BLaER1 treated with 17β-estradiol and CSF1 and Interleukin-3, amounts not matched to agents 10 nM and 100 nM (cell line): ENCODE results near the gene OR2T3.
"Not testable (repeated sequence)": the region's sequence is repeated elsewhere in the genome, so short reads cannot be mapped to it uniquely, and the experiment has no call there.

Experiments
- H3K27ac ChIP-seq, 11 experiments: shearing (Covaris generic); formaldehyde crosslinking; 2 replicates each; pipeline ENCODE4 v1.8.1; 2022
- H3K27me3 ChIP-seq, 11 experiments: shearing (Covaris generic); formaldehyde crosslinking; 2 replicates each; pipeline ENCODE4 v1.8.1; 2022
- H3K36me3 ChIP-seq, 11 experiments: shearing (Covaris generic); formaldehyde crosslinking; 2 replicates each; pipeline ENCODE4 v1.8.1; 2022
- H3K4me1 ChIP-seq, 10 experiments: shearing (Covaris generic); formaldehyde crosslinking; 2 replicates each; pipeline ENCODE4 v1.8.1; 2022
- H3K4me2 ChIP-seq, 11 experiments: shearing (Covaris generic); formaldehyde crosslinking; 2 replicates each; pipeline ENCODE4 v1.8.1; 2022
- H3K4me3 ChIP-seq, 10 experiments: shearing (Covaris generic); formaldehyde crosslinking; 2 replicates each; pipeline ENCODE4 v1.8.1; 2022
- H3K9ac ChIP-seq, 11 experiments: shearing (Covaris generic); formaldehyde crosslinking; 2 replicates each; pipeline ENCODE4 v1.8.1; 2022
- H3K9me3 ChIP-seq, 11 experiments: shearing (Covaris generic); formaldehyde crosslinking; replicated peaks in 1 of 11; 2 replicates each; pipeline ENCODE4 v1.8.1; 2022
- H4K20me1 ChIP-seq, 11 experiments: shearing (Covaris generic); formaldehyde crosslinking; 2 replicates each; pipeline ENCODE4 v1.8.1; 2022

The OR2T3 gene, protein sequence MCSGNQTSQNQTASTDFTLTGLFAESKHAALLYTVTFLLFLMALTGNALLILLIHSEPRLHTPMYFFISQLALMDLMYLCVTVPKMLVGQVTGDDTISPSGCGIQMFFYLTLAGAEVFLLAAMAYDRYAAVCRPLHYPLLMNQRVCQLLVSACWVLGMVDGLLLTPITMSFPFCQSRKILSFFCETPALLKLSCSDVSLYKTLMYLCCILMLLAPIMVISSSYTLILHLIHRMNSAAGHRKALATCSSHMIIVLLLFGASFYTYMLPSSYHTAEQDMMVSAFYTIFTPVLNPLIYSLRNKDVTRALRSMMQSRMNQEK

DNA sequence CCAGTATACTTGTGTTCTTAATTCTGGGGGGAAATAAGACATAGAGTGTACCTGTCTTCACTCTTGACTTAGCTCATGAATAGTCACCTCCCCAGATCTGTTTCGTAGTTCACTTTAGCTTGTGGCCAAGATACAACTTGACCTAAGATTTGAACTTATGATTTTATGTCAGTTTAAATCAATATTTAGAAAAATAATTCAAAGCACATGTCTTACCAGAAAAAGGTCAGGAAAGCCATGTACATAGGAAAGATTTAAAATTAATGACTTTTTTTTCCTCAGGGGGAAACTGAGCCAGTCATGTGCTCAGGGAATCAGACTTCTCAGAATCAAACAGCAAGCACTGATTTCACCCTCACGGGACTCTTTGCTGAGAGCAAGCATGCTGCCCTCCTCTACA lies at the start of gene OR2T3:
OR2T3 (plus strand) TSS at position 301 of the 400 bp plus-strand sequence; CDS start at position 301, 0 bp downstream.
- not testable (repeated sequence) for H3K9me3 ChIP-seq, H3K4me1 ChIP-seq, H3K27me3 ChIP-seq

DNA sequence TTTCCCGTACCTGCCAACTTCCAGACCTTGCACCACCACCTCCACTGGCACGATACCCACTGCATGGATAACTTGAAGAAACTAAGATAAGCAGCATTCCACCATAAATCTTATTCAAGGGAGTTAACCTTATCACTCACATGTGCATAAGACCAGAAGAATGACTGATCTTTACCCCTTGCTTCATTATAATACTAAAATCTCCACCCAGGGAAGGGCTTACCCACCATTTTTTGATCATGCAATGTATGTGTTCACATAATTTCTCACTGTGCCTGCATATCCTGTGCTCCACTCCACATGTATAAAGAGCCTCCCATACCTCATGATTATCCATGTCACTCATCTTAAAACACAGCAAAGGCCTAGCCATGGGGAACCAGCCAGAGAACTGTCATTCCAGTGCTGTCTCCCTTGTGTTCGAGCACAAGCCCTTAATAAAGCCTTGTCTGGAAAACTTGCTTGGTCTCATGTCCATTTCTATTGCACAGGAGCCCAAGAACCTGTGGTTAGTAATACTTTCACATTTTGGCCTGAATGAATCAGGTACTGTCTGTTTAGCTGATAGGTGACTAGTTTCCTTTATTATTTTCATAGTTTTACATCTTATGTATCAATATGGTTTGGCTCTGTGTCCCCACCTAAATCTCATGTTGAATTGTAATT lies 45.5 kb upstream of the OR2T3 start:
- not testable (repeated sequence) for H3K4me1 ChIP-seq, H3K36me3 ChIP-seq, H3K27me3 ChIP-seq, H3K4me3 ChIP-seq, H3K27ac ChIP-seq, H4K20me1 ChIP-seq, H3K9ac ChIP-seq, H3K4me2 ChIP-seq
- H3K9me3 ChIP-seq, result peaks cover 11 to 22% (median 15%) of the 10 kb centered on the region in 11 experiments

More for the DNA sequence above, at the start of gene OR2T3:
- not testable (repeated sequence) for H3K9ac ChIP-seq, H3K36me3 ChIP-seq, H3K27ac ChIP-seq, H3K4me3 ChIP-seq, H4K20me1 ChIP-seq, H3K4me2 ChIP-seq

DNA sequence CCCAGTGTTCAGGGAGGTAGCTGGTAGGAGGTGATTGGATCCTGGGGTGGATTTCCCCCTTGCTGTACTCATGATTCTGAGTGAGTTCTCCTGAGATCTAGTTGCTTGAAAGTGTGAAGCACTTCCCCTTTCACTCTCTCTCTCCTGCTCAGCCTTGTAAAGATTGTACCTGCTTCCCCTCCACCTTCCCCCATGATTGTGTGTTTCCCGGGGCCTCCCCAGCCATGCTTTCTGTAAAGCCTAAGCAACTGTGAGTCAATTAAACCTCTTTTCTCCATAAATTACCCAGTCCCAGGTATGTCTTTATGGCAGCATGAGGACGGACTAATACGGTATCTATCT lies 45.0 kb upstream of the OR2T3 start:
- not testable (repeated sequence) for H3K4me2 ChIP-seq, H3K4me3 ChIP-seq, H3K27me3 ChIP-seq, H4K20me1 ChIP-seq, H3K4me1 ChIP-seq, H3K36me3 ChIP-seq, H3K27ac ChIP-seq, H3K9ac ChIP-seq
- H3K9me3 ChIP-seq, result peaks cover 6 to 17% (median 10%) of the 10 kb centered on the region in 11 experiments

DNA sequence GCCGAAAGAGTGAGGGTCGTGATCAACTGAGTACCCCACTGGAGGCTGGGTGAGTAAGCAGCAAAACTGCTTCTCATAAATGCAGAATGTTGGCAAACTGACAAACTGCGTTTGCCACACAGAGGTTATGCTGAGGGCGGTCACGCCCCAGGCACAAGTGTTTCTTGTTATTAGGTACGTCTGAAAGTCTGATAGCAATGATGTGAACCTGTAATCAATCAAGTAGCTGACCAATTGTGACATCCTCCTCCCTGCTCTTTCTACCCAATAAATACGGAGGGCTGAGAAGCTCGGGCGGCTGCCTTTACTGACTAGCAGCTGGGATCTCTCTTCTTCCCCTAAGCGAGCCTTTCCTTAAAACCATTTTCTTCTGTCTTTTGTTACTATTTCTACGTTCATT lies 41.5 kb upstream of the OR2T3 start:
- H3K27me3 ChIP-seq, H3K4me2 ChIP-seq: not testable (repeated sequence)

DNA sequence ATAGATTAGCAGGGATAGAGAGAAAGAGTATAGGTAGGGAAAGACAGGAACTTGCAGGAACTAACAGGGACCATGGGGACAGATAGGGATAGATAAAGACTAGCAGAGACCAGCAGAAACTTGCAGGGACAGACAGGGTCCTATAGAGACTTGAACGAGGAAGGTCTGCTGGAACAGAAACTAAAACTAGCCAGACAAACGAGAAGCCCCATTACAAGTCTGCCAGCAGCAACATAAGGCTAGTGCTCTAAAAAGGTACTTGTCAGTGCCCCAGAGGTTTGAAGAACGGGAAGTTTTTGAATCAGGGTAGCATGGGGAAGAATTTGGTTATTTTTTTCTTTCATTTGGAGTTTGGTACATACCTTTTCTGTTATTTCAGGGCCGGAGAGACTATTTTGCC lies 41.0 kb upstream of the OR2T3 start:
- H4K20me1 ChIP-seq, H3K27ac ChIP-seq, H3K27me3 ChIP-seq, H3K4me1 ChIP-seq, H3K4me3 ChIP-seq, H3K9ac ChIP-seq, H3K9me3 ChIP-seq, H3K36me3 ChIP-seq, H3K4me2 ChIP-seq: not testable (repeated sequence)

More for the DNA sequence above, 41.5 kb upstream of the OR2T3 start:
- H3K9ac ChIP-seq, H4K20me1 ChIP-seq, H3K27ac ChIP-seq, H3K4me1 ChIP-seq, H3K36me3 ChIP-seq, H3K4me3 ChIP-seq, H3K9me3 ChIP-seq: not testable (repeated sequence)

DNA sequence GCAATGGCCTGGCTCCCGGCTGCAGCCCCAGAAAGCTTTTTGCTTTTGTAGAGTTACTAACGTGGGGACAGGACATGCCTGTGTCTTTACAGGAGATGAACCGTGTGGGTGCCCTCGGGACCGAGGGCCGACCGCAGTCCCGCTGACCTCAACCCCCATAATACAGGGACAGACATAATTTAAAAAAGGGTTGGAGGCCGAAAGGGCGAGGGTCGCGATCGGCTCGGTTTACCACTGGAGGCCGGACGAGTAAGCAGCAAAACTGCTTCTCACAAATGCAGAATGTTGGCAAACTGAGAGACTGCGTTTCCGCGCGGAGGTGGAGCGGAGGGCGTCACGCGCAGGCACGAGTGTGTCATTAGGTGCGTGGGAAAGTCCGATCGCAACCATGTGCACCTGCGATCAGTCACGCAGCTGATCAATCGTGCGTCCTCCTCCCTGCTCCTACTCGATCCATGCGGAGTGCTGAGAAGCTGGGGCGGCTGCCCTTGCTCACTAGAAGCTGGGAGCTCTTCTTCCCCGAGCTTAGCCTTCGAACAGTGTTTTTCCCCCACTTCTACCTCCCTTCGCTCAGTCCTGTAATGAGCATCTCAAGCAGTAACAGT lies 39.2 kb upstream of the OR2T3 start:
- H3K4me3 ChIP-seq, H3K27ac ChIP-seq, H3K4me1 ChIP-seq, H3K27me3 ChIP-seq, H3K36me3 ChIP-seq, H3K9ac ChIP-seq, H3K9me3 ChIP-seq, H4K20me1 ChIP-seq, H3K4me2 ChIP-seq: not testable (repeated sequence)

DNA sequence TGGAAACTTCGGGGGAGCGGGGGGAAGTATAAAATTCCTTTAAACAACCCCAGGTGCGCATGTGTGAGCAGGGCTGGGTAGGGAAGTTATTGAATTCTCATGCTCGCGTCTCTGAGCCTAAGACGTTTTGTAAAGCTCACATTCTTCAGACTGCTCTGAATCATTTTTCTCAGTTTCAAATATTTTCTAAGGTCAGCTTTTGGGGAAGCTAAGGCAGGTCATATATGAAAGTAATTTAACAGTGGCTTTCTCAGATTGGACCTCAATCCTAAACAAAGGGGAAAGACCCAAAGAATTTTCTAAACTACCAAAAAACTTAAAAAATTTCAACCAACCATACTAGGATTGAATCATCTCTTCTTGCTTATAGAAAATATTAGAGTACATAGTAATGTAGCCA lies 38.2 kb upstream of the OR2T3 start:
- not testable (repeated sequence) for H3K36me3 ChIP-seq, H3K27me3 ChIP-seq, H3K4me1 ChIP-seq, H3K9ac ChIP-seq, H3K9me3 ChIP-seq, H3K4me3 ChIP-seq, H3K27ac ChIP-seq, H3K4me2 ChIP-seq, H4K20me1 ChIP-seq

DNA sequence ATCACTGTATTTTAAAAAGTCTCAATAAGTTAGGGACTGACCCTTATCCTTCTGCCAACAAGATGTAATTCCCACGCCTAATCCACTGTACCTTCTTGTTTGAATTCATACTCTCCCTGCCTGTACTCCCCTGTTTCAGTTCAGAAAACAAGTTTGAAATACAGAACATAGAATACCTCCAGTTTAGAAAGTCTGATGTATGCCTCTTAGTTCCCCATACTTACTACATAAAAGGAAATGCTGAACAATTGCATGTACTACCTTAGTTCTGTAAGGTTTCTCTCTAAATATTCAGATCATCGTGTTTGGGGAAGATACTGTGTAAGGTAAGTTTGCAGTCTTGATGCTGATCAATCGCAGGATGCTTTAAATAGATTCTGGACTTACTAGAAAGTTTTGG lies 36.8 kb upstream of the OR2T3 start:
- H4K20me1 ChIP-seq, H3K27ac ChIP-seq: not testable (repeated sequence)

DNA sequence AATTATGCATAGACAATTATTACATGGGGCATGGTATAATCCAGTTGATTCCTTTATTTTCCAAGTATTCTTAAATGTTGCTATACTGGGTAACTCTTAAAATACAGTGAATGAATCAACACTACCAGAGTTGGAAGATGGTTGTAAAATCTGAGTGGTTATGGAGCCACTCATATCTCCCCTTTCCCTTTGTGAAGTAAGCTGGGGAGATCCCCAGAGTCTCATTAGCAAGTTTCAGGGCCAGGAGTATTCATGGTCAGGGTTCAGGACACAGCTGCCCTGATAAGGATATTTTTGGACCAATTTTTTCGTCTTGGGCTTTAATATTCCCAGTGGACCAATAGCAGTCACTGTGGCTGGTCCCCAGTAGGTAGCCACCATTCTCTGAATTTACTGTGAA lies 34.5 kb upstream of the OR2T3 start:
- not testable (repeated sequence) for H3K27ac ChIP-seq, H3K36me3 ChIP-seq, H3K4me2 ChIP-seq, H4K20me1 ChIP-seq, H3K9ac ChIP-seq, H3K4me1 ChIP-seq, H3K9me3 ChIP-seq, H3K27me3 ChIP-seq, H3K4me3 ChIP-seq

More for the DNA sequence above, 36.8 kb upstream of the OR2T3 start:
- not testable (repeated sequence) for H3K4me3 ChIP-seq, H3K27me3 ChIP-seq, H3K36me3 ChIP-seq, H3K9ac ChIP-seq, H3K4me2 ChIP-seq, H3K4me1 ChIP-seq, H3K9me3 ChIP-seq

DNA sequence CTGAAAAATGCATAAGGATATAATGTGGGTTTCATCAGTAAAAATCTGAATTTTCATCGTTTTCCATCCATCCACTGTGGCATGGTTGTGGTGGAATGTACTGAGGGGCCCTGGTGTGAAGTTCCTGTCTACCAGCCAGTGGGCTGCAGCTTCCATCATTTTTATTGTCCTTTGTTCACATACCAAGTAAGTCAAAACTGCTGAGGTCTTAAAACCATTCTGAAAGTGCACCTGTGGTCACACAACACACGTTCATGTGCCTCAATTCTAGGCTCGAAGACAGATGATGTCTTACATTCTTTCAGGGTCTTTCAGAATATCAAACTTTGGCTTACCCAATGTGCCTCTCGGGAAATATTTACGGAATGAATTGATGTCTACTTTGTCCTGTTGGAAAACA lies 33.9 kb upstream of the OR2T3 start:
- not testable (repeated sequence) for H3K9me3 ChIP-seq, H3K4me1 ChIP-seq, H3K36me3 ChIP-seq, H3K4me3 ChIP-seq, H3K27ac ChIP-seq, H3K27me3 ChIP-seq, H3K9ac ChIP-seq, H4K20me1 ChIP-seq, H3K4me2 ChIP-seq

DNA sequence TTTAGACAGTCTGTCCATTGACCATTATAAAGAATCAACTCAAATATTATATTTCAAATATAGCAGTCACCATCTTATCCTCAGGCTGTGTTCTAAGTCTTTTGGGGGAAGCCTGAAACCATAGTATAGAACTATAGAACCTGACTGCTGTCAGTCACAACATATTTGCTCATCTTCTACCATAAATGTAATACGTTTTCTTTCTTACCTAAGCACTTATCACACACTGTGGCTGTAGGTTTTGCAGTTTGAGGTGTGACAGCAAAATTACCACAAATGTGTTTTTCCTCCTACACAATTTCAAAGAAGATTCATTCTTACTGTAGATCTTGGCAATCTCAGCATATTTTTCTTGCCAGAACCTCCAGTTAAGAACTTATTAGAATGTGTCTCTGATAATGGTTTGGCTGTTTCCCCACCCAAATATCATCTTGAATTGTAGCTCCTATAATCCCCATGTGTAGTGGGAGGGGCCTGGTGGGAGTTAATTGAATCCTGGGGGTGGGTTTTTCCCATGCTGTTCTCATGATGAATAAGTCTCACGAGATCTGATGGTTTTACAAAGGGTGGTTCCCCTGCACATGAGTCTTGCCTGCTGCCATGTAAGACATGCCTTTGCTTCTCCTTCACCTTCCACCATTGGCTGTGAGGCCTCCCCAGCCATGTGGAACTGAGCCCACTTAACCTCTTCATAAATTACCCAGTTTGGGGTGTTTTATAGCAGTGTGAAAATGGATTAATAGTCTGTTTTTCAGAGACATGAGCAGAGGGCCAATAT lies 30.5 kb upstream of the OR2T3 start:
- not testable (repeated sequence) for H4K20me1 ChIP-seq, H3K4me1 ChIP-seq

DNA sequence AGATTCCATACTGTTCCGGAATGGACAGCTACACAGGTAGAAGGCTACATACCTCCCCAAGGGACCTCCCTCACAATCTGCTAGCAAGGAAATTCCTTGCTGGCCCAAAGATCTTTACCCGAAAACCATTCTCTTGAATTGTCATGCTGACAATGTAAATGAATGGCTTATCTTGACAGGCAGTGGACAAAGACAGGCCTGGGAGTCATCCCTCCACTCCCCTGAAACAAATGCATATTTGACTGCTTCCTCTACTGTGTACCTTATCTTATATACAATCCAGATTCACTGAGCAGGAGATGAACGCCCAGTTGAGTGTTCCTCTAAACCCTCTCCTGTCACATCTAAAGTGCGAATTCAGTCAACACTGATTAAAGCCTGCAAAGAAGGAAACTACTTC lies 28.5 kb upstream of the OR2T3 start:
- H3K9me3 ChIP-seq, H3K4me3 ChIP-seq, H4K20me1 ChIP-seq, H3K36me3 ChIP-seq, H3K4me1 ChIP-seq, H3K9ac ChIP-seq, H3K4me2 ChIP-seq, H3K27ac ChIP-seq, H3K27me3 ChIP-seq: not testable (repeated sequence)

More for the DNA sequence above, 30.5 kb upstream of the OR2T3 start:
- not testable (repeated sequence) for H3K4me2 ChIP-seq, H3K4me3 ChIP-seq, H3K9me3 ChIP-seq, H3K27me3 ChIP-seq, H3K9ac ChIP-seq, H3K36me3 ChIP-seq, H3K27ac ChIP-seq

DNA sequence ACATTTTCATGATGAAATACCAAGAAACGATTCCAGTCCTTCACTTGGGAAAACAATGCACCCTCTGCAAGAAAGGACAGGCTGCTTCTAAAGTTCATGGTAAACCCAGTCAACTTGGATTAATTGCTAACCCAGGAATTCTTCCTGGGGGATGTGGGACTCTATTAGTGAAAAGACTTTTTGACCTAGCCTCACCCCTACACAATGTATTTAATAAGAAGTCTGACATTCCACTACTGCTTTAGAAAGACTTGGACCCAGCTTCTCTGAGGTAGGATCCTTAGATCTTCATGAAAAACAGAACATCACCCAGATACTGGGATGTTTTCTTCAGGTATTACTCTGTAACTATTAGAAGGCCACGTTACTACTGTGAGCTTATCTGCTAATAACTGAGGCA lies 27.8 kb upstream of the OR2T3 start, which contains the start of gene OR2T2:
OR2T2 (plus strand) TSS at position 239 of the 400 bp plus-strand sequence. CDS start 7,161 bp downstream, outside the sequence.
- H4K20me1 ChIP-seq, H3K27ac ChIP-seq, H3K36me3 ChIP-seq, H3K4me2 ChIP-seq, H3K9me3 ChIP-seq, H3K9ac ChIP-seq, H3K4me3 ChIP-seq, H3K27me3 ChIP-seq, H3K4me1 ChIP-seq: not testable (repeated sequence)
